Epidermal melanocyte (primary cell): Measurements from ENCODE around the gene KRT24.
"Not testable (repeated sequence)": the region's sequence is repeated elsewhere in the genome, so short reads cannot be mapped to it uniquely, and the experiment has no call there.

Experiments used
- DNase-seq: peaks from one replicate; pipeline ENCODE4 v3.0.0; 2011; ENCODE audit warnings: low spot score; ENCODE audit not compliant: insufficient read length

The KRT24 gene

DNA sequence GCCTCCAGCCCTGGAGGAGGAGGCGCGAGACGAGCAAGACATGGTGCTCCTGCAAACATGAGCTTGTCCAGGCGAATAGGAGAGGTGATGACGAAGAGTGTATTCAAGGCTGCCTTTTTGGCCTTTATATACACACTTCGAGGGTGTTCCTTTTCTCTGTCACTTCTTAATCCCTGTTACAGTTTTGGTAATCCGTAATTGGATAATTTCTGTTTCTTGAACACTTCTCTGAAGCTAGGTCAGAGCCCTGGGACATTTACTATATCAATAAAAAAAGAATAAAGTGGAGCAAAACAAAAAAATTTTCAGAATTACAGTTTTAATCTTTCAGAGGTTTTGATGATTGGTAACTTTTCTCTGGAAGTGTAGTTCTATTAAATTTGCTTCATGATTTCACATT is at the start of gene KRT24:
Gene KRT24, minus strand, starts transcription at position 101 of the 400 bp plus-strand sequence. Its CDS starts 59 bp downstream, at position 42.
- no peak for DNase-seq

DNA sequence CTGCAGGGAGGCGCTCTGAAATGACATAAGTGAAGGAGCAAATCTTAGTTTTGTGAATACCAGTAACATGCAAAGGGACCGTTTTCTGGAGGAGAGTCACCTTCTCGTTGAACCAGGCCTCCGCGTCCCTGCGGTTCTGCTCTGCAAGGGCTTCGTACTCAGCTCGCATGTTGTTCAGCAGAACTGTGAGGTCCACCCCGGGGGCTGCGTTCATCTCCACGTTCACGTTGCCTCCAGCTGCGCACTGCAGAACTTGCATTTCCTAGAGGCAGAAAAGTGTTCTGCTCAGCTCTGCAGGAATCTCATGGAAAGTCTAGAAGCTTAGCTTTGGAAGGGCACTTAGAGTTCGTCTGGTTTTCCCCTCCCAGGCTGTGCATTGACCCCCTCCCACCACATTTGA is 47.5 kb upstream of the KRT24 start:
- no peak for DNase-seq

DNA sequence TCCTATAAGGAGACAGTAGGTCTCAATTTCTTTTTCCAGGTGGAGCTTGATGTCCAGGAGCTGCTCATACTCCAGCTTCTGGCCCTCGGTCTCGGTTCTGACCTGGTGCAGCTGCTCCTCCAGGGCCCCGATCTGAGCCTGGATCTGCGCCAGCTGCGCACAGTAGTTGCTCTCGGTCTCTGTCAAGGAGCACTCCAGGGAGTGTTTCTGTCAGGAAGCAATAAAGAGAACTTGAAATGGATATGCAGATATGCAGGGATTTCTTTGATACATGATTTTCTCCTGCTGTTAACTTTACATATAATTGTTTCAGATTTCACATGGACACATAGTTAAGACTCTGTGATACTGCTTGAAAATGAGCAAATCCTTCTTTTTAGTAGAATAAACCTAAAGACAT is 46.8 kb upstream of the KRT24 start:
- no peak for DNase-seq

DNA sequence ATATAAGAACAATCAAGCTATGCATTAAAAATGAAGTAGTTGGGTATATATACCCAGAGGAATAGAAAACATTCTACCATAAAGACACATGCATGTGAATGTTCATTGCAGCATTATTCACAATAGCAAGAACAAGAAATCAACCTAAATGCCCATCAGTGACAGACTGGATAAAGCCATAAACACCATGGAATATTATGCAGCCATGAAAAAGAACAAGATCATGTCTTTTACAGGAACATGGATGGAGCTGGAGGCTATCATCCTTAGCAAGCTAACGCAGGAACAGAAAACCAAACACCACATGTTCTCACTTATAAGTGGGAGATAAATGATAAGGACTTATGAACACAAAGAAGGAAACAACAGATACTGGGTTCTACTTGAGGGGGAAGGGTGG is 45.1 kb upstream of the KRT24 start:
- DNase-seq = not testable (repeated sequence)

DNA sequence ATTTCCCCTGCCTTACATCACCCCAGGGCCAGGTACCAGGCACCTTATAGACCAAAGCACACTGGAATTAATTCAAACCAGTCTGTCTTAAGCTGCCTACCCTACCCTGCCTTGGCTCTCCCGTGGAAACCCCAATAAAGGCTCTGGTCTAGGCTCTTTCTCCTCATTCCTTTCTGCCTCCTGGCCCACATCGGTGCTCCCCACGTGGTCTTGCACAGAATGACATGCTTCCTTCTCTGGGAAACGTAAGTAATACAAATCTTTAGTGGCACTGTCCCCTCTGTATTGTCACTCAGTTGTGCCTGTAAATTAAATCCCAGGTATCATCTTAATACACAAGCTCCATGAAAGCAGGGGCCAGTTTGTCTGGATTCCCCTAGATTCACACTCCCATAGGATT is 35.0 kb upstream of the KRT24 start:
- no peak for DNase-seq

DNA sequence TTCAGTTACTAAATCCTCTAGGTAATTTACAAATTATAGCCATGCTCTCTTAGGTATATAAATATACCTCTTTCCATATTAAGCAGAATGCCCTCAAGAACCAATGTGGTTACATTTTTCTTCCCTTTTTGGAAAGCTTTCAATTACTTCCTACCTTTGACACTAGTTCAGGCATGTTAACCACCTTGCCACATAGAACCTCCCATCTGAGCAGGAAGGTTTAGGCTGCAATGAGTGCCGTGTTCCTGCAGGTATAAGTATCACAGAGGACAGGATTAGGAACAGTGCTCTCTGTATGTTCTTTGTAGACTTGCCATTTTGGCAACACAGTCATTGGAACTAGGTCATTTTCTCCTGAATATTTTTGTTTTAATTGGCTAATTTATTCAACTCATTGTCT is 31.5 kb upstream of the KRT24 start:
- no peak for DNase-seq

DNA sequence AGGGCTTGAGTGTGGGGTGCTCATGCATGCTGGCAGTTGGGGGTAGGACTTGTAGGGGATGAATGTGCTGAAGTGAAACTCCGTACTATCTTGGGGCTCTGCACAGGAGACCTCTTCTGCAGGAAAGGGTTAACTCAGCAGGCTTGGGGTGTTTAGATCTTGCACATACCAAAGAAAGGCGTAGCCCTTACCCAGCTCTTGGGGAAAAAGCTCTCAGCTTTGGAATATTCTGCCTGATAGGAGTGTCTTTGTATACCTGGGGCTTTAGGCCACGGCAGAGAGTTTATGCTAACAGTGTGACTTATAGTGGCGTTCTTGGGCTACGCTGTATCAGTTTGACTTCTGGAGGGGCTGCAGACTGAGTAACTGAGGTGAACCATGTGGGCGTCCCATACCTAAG is 30.5 kb upstream of the KRT24 start:
- DNase-seq = no peak

DNA sequence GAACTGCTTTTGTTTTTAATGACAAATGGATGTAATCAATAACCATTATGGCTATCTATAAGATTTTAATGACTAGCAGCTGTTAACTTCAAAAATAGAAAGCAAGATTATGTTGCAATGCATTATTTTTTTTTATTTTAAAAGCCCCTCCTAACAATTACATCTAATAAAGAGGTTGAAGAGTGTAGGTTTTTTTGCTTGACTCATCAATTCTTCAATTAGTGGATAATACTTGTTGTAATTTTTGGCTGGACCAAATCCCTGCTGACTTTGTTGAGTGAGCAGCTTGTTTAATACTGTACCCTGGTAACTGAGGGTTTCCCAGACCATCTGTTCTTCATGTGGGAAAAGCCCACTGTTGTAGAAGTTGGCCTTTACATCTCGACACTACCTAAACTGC is 27.4 kb upstream of the KRT24 start:
- DNase-seq = no peak

DNA sequence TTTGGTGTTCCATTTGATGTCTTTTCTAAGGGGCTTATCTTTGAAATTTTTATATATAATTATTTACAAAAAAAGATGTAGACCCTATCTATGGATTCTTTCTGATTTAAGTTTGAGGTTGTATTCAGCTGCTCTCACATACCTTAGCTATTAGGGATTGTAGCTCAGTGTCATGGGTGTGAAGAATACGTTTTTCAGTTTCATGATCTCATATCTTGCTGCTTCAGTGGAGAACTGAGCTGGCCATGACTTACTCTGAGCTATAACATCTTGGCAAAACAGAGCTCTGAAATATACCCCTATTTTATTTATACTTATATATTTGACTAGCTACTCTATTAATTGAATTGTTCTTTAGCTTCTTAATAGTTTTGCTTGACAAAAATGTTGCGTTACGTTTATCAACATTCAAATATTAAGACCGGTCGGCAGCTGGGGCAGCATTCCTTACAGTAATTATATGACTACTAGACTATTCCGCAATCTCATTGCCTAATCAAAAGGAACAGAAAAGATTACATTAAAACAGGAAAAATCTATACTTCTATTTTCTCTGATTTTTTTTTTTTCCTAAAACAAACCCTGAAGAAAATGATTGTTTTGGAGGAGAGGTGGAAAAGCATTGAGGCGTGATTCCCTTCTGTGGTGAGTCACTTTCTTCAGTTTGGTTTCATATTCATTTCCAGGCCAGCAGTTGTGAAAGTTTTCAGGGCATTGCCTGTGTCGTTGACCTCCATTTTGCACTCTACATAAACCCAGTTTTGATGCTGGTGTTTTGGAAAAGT is 24.1 kb upstream of the KRT24 start:
- no peak for DNase-seq

DNA sequence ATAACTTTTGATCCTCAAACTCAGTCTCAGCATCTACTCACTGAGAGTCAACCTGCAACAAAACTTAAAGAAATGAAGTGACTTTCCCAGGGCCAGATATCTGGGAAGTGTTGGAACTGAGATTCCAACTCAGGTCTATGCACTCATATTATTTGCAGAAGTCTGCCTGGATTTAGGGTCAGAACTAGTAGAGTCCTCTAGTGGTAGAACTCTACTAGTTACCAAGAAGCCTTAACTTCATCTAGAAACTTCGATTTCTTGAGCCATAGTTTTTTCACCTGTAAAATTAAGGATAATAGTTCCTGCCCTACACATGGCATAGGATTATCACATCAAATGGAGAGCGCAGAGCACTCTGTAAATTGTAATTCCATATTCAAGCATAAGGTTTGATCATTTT is 23.4 kb upstream of the KRT24 start:
- no peak for DNase-seq

DNA sequence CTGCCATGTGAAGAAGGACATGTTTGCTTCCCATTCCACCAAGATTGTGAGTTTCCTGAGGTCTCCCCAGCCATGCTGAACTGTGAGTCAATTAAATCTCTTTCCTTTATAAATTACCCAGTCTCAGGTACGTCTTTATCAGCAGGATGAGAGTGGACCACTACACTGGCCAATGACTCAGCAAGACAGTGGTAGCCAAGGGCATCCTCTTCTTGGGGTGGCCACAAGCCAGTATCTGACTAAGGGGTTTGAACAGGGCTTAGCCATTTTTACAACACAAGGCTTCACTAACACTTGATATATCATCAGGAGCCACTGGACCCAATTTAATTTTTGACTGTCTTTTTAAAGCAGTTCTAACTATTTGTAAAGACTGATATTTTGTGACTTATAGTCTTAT is 21.1 kb upstream of the KRT24 start:
- no peak for DNase-seq

DNA sequence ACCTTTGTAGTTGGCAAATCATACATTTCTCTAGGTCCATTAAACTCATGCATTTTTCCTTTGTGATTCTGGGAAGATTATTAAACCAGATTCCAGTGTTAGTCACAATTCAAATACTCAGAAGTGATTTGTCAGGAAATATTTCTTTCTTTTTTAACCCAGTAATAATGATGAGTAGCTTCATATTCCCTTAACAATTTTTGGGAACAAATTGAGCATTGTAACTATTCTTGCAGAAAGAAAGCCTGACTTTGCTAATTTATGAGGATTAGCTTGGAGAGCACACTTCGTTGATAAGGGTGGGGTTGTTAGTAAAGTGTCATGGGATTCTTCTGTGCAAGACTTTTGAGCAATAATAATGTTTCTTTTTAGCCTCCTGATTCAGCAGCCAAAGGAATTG is 18.7 kb upstream of the KRT24 start:
- DNase-seq = no peak

DNA sequence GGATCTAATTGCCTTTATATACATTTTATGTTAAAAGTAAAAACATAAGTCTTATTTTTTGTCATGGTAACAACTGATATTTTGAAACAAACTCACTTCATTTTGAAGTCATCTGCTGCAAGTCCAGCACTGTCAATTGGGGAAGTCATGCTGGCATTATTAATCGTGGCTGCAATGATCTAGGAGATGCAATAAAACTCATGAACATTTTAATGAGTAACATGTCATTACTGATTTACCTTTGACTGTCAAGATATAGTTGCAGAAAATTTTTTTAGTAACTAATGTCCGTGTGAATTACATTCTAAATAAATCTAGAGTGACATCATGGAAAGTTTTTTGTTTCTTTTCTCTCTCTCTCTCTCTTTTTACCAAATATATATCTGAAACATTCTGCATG is 17.3 kb upstream of the KRT24 start:
- DNase-seq = no peak

DNA sequence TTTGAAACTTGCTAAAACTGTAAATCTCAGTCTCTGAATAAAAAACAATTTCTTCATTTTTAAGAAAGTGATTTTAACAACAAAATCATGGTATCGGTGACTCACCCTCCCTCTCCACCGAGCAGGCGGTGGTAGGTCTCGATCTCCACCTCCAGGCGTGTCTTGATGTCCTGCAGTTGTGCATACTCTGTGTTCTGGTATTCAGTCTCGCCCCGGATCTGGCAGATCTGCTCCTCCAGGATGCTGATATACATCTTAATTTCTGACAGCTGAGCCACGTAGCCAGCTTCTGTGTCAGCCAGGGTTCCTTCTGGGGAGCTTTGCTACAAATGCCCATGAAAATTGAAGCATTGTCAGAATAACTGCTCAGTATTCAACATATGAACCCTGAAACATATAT is 15.4 kb upstream of the KRT24 start:
- no peak for DNase-seq

DNA sequence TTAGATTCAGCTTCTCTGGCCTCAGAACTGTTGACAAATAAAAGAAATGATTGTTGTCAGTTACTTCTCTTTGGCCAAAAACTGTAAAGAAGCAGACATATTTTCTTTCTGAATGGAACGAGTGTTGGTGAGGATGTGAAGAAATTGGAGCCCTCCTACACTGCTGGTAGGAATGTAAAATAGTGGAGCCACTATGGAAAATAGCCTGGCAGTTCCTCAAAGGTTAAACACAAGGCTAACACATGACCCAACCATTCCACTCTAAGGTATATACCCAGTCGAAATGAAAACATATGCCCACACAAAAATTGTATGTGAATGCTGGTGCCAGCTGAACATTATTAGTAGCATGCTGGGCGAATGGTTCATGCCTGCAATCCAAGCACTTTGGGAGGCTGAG is 14.2 kb upstream of the KRT24 start:
- no peak for DNase-seq

DNA sequence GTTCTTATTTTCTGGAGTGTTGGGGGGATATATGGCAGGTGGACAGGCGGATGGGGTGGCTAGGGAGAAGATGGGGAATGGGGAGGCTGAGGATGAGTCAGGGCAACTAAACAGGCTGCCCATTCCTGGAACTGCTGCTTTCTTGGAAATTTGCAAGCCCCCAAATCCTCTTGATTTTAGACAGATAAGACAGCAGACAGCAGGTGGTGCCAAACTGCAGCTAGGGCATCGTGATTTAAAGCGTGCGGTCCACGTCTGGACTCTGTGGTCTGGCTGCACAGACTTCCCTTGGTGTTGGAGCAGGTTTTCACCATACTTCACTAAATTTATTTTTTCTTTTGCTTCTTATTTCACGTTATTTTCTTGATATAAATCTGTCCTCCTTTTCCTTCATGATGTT is 10.9 kb upstream of the KRT24 start:
- DNase-seq = no peak

DNA sequence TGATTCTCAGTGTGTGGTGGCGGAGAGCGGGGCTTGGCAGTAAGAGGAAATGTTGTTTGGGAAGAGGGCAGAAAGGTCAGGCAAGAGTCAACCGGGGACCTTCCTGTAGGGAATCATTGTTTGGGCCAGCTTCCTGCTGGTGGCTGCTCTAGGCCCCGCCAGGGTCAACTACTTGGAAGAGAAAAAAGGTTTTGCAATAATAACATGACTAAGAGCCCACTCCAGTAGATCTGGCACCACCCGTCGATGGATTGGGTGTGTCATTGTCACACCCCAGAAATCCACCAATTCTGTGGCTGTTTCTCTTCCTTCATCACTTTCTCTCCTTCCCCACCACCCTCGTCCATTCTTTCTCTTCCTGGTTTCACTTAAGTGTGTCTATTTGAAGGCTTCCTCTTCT is 4.2 kb upstream of the KRT24 start:
- DNase-seq = no peak

DNA sequence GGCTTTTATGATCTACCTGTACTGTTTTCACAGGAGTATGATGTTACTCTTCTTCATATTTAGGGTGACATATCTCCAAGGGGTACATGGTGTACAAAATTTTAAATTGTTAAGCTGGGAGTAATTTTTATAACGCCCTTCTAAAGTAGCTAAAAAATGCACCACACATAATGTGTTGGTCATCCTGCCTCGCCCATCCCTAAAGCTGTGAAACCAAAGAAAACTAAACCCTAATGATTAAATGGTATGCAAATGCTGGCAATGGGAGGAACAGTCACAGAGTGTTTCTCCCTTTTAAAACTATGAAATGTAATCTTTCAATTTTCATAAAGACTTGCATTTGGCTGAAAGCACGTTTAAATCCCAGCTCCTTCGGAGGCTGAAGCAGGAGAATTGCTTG is 2.0 kb upstream of the KRT24 start:
- DNase-seq = no peak

DNA sequence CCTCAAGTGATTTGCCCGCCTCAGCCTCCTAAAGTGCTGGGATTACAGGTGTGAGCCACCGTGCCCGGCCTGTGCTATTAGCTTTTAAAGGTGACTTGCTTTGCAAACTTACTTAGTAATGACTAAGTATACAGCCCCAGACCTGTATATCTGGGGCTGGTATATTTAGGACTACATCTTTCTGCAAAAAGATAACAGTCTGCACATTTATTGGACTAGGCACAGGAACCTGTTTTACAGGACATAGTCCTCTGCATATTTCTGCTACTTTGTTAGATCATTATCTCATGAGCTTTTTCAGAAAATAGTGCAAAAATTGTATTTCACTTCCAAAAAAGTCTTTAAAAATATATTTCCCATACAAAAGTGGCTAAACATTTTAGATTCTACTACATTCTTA is 1.3 kb downstream of the KRT24 start:
- no peak for DNase-seq

DNA sequence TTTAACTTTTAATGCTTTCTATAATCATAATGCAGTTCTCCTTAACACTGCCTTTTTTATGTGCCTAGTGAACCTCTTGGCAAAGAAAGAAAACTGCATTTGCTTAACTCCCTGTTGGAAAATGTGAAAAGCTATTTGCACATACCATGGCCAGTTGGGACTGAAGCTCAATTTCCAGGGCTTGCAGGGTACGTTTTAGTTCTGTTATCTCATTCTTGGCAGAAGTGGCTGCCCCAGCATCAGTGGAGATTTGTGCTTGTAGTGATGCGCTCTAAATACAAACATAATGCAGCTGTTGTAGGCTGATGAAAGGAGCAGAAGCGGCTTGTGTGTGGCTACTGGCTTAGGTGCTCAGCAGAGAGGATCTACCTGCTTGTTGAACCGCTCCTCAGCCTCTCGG is 3.7 kb downstream of the KRT24 start:
- DNase-seq = no peak

DNA sequence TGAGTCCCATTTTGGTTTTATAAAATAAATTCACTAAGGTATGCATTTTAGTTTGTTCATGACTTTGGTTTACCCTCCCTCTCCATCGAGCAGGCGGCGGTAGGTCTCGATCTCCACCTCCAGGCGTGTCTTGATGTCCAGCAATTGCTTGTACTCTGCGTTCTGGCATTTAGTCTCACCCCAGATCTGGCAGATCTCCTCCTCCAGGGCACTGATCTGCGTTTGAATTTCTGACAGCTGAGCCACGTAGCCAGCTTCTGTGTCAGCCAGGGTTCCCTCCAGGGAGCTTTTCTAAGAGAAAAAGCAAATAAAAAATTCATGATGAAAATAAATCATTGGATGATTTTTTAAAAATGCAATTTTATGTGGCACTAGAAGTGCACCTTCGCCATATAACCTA is 4.2 kb downstream of the KRT24 start:
- DNase-seq = no peak

DNA sequence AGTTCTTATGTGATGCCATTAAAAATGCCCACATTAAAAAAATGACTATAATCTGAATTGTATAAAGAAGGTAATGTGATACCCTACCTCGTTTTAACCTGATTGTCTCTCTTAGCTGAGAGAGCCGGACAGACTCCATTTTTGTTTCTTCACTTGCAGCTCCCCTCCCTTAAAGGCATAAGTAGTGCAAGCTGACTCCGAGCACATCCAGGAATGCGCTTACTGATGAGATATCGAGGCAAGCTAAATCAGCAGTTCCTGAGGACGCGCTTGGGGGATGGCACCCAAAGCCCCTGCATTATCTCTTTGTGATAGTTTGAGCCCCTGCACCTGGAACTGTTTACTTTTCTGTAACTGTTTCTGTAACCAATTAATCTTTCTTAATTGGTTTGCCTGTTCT is 6.3 kb downstream of the KRT24 start:
- no peak for DNase-seq

DNA sequence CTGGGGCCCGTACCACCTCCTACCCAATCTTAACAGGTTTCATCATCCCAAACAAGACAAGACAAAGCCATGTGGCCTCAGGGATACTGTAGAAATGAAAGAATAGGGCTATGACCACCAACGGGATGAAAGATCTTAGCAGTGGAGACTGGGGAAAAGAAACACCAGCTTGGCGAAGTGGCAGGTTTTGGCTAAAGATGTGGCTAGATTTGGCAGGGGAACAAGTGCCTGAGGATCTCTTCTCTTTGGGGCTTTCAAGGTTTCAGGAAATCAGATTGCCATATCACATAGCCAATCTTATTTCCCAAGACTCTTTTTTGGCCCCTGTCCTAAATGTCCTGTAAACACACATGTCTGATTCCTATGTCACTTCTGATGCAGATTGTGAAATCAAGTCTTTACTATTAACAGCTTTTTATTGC is 6.9 kb downstream of the KRT24 start:
- DNase-seq = no peak
